Activated naive CD8-positive, alpha-beta T cell (primary cell): Measurements from ENCODE around the gene HOXD12.

Experiments used
- H3K27ac Mint-ChIP-seq: one replicate; pipeline ENCODE4 v1.8.0; 2021; ENCODE audit warnings: mixed read lengths
- H3K27me3 Mint-ChIP-seq: one replicate; pipeline ENCODE4 v1.8.0; 2021; ENCODE audit warnings: mixed read lengths
- H3K36me3 Mint-ChIP-seq: one replicate; pipeline ENCODE4 v1.8.0; 2021; ENCODE audit warnings: mixed read lengths
- H3K4me1 Mint-ChIP-seq: one replicate; pipeline ENCODE4 v1.8.0; 2021; ENCODE audit warnings: low read depth, mixed read lengths
- H3K4me3 Mint-ChIP-seq: one replicate; pipeline ENCODE4 v1.8.0; 2021; ENCODE audit warnings: mild to moderate bottlenecking, mixed read lengths
- H3K9me3 Mint-ChIP-seq: one replicate; pipeline ENCODE4 v1.8.0; 2021; ENCODE audit warnings: low read depth, mixed read lengths

The HOXD12 gene

DNA sequence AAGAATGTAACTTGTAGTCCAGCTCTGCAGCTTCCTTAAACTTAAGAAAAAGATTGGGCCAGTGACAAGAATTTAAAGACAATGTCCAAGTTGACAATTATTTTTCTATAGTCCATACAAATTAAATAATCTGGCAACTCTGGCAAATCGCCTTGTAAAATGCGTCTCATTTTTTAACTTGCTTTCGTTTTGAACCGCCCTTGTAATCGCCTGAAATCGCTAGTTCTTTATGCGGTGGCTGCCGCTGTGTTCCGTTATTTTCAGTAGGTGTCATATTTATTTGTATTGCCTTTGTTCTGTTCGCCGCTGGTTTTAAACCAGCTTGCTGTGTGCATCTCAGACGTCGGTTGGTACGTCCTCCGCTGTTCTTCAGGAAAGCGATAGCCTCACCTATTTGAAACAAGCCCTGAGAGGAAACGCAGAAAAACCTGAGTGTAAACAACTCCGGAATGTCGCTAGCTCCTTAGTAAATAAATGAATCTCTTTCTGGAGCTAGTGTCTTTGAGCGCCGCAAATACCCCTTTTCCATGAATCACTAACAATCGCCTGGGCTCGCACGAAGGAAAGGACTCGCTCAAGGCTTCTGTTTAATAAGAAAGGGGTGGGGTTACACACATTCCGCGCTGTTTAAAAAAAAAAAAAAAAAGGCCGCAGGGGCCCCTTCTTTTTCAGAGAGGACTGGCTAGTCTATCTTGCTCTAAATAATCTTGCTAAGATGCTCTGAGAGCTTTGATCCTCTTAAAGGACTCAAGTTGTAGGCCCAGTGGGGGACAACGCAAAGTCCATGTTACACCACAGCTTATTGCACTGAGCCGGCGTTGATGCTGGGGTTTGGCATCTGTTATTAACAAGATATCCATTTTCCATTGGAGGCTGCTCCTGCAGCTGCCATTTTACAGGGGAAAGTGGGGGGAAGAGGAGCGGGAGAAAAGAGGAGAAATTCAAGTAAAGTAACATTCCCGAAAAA lies 32.9 kb downstream of the HOXD12 start:
- Mint-ChIP-seq H3K4me1 (peaks cover 41% of the 10 kb centered on the region), H3K27ac (no peak overlapping the region), H3K4me3 (peak overlapping the region; percentile 82), H3K36me3 (peaks cover 2% of the 10 kb centered on the region), H3K27me3 (peaks cover 61% of the 10 kb centered on the region), H3K9me3 (no peaks in the 10 kb centered on the region)

DNA sequence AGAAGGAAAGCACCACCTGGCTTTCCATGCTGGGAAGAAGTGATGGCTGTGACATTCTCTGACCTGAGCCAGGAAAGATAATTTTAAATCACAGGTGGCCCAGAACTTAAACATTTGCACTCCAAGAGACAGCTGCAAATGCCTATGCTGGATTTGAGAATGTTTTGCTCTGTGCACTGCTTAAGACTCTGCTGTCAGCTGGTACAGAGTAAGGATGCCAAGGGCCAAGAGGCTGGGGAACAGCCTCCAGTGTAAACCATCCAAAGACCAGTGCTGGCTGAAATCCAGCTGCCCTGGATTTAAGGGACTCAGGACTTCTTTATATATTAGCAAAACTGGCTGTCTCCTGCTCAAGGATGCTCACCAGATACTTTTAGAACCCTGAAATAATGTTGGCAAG lies 33.8 kb downstream of the HOXD12 start:
- Mint-ChIP-seq H3K9me3 (no peaks in the 10 kb centered on the region), H3K27ac (no peak overlapping the region), H3K27me3 (peaks cover 65% of the 10 kb centered on the region), H3K4me1 (peaks cover 39% of the 10 kb centered on the region), H3K36me3 (peaks cover 3% of the 10 kb centered on the region), H3K4me3 (no peak overlapping the region)

DNA sequence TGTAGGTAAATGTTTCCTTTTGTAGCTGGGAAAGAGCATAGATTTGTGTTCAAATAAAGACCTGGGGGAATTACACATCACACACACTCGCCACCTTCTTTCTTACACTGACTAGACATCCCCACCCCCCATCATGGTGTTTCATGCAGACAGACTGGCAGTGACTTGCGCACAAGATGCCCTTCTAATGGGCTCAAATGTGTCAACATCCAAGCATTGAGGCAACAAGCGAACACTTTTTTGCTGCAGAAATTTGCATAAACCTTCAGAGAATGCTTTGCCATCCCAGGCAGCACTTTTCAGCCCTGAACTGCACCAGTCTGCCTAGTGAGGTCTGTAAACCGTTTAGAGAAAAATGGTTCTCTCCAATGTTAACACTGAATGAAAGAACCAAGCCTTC lies 34.4 kb downstream of the HOXD12 start:
- Mint-ChIP-seq H3K27ac (no peak overlapping the region), H3K9me3 (no peaks in the 10 kb centered on the region), H3K4me3 (no peak overlapping the region), H3K27me3 (peaks cover 67% of the 10 kb centered on the region), H3K36me3 (peaks cover 5% of the 10 kb centered on the region), H3K4me1 (peaks cover 39% of the 10 kb centered on the region)

DNA sequence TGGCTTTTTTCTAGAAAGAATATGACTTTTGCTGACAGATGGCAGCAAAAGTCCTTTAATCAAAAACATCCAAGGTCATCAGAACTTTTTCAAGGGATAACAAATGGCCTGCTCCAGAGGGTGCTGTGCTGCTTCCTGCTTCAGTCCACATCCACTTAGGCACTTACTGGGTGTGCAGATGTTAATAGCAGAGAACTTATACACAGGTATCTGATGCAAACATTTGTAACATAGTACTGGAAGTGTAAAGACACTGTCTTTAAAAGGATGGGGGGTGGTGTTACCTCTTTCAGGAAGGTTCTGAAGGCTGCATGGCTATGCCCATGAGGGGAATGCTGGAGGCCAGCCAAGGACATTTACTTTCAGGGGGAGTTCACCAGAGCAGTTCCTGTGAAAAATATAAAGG lies 35.4 kb downstream of the HOXD12 start:
- no peak overlapping the region for H3K4me3 Mint-ChIP-seq
- H3K36me3 Mint-ChIP-seq, result peaks cover 5% of the 10 kb centered on the region
- peaks cover 74% of the 10 kb centered on the region for H3K27me3 Mint-ChIP-seq
- H3K27ac Mint-ChIP-seq, result no peak overlapping the region
- no peaks in the 10 kb centered on the region for H3K9me3 Mint-ChIP-seq
- H3K4me1 Mint-ChIP-seq, result peaks cover 43% of the 10 kb centered on the region

DNA sequence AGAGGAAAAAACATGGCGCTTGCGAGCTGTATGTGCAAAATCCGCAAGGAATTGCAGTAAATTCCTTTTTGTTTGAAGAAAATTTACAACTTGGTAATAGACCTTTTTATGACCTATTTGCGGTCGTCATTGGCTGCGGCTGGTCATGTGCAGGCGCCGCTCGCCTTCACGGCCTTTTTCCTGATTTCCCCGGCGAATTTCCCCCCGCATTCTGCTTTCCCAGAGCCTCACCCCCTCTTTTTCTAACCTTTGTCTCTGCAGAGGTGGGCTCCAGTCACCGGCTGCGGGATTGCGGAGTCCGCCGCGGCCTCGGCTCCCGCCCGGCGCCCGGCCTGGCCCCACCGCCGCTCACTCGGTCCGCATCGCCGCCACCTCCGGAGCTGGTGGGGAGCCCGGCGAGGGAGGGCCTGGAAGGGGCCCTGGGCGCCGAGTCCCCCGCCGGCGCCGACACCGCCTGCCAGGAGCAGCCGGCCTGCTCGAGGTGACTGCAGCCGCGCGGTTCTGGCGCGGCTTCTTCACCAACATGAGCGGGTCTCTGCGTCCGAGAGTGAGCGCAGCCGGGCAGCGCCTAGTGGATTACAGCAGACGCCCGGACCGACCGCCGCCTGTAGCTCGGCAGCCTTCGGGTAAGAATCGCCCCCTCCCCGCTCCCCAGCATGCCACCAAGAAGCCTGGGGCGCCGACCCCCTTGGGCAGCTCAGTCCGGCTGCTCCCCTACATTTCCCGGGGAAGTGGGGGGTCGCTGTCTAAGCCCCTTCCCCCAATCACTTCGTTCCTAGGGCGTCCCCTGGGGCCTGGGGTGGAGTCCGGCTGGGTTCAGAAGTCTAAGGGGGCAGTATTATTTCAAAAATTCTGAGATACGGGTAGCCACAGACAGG lies 37.0 kb downstream of the HOXD12 start:
- Mint-ChIP-seq H3K9me3 (no peaks in the 10 kb centered on the region), H3K36me3 (peaks cover 5% of the 10 kb centered on the region), H3K4me1 (peaks cover 40% of the 10 kb centered on the region), H3K4me3 (peak overlapping the region; percentile 64), H3K27ac (no peak overlapping the region), H3K27me3 (peaks cover 73% of the 10 kb centered on the region)

DNA sequence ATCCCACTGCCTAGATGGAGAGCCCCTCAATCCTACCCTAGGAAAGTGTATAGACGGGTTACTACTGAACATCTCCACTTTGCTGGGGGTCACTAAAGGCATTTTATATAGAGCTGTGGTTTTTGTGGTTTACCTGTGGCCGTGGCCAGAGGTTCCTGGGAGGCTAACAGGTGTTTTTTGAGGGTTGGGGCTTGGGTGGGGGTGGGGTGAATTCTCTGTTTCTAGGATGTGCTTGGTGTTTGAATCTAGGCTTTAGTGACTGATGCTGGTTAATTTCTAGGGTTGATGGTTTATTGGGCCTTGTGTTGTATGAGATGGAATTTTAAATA lies 37.6 kb downstream of the HOXD12 start:
- peaks cover 5% of the 10 kb centered on the region for H3K36me3 Mint-ChIP-seq
- no peak overlapping the region for H3K4me3 Mint-ChIP-seq
- H3K4me1 Mint-ChIP-seq, result peaks cover 37% of the 10 kb centered on the region
- no peak overlapping the region for H3K27ac Mint-ChIP-seq
- H3K27me3 Mint-ChIP-seq, result peaks cover 71% of the 10 kb centered on the region
- H3K9me3 Mint-ChIP-seq, result no peaks in the 10 kb centered on the region

DNA sequence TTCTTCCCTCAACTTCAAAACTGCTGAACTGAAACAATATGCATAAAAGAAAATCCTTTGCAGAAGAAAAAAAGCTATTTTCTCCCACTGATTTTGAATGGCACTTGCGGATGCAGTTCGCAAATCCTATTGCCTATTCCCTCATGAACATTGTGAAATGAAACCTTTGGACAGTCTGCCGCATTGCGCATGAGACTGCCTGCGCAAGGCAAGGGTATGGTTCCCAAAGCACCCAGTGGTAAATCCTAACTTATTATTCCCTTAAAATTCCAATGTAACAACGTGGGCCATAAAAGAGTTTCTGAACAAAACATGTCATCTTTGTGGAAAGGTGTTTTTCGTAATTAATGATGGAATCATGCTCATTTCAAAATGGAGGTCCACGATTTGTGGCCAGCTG lies 38.3 kb downstream of the HOXD12 start:
- Mint-ChIP-seq H3K27ac (no peak overlapping the region), H3K4me1 (peaks cover 32% of the 10 kb centered on the region), H3K9me3 (no peaks in the 10 kb centered on the region), H3K4me3 (no peak overlapping the region), H3K27me3 (peaks cover 65% of the 10 kb centered on the region), H3K36me3 (peaks cover 5% of the 10 kb centered on the region)

DNA sequence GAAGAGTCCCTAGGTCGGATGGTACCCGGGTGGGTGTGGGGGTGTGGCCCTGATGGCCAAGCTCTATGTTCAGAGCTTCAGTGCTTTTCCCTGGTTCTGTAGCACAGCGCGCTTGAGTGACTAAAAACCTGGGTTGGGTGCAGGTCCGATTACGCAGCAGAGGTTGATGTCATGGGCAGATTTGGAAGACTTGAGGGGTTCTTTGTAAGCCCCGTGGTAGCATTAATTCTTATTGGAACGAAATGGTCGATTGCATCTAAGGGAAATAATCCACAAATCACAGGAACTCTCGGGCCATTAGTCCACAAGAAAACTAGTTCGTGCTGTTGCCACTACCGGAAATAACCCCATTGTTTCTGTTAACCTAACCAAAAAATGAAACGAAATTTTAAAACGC lies 38.9 kb downstream of the HOXD12 start:
- peaks cover 5% of the 10 kb centered on the region for H3K36me3 Mint-ChIP-seq
- peak overlapping the region; percentile 63 for H3K4me3 Mint-ChIP-seq
- peaks cover 31% of the 10 kb centered on the region for H3K4me1 Mint-ChIP-seq
- H3K27ac Mint-ChIP-seq, result no peak overlapping the region
- H3K27me3 Mint-ChIP-seq, result peaks cover 63% of the 10 kb centered on the region
- H3K9me3 Mint-ChIP-seq, result no peaks in the 10 kb centered on the region

DNA sequence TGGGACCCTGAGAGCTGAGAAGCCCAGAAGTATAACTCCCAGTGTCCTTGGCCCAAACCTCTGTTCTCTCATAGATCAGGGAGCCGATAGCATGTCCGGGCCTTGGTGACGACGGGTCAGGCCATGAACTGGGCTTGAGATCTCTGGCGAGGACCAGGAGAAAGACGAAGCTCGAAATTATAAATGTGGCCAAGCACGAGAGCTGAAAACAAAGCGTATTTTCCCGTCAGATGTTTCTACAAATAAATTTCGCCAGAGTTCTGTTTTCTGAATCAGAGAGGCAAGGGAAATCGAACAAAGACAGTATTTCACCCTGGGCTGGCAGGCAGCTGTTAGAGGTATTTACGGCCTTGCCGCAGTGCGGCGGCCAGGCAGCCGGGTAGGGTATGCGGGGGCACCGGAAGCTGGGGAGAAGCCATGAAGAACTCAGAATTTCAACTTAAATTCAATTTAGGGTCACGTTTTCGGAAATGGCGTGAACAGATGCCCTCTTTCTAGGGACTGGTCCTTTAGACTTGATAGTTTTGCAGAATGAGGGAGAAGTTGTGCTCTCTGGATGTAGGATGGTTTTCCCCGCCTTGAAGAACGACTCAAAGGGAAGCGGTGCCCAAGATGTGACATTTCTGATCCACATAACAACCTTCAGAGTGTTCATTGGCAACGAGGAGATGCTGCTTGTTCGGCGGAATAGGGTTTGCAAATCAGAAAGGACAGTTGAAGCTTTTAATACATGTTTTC lies 39.5 kb downstream of the HOXD12 start:
- Mint-ChIP-seq H3K4me1 (peaks cover 31% of the 10 kb centered on the region), H3K27me3 (peaks cover 62% of the 10 kb centered on the region), H3K27ac (no peak overlapping the region), H3K4me3 (peak overlapping the region; percentile 63), H3K36me3 (peaks cover 5% of the 10 kb centered on the region), H3K9me3 (no peaks in the 10 kb centered on the region)

DNA sequence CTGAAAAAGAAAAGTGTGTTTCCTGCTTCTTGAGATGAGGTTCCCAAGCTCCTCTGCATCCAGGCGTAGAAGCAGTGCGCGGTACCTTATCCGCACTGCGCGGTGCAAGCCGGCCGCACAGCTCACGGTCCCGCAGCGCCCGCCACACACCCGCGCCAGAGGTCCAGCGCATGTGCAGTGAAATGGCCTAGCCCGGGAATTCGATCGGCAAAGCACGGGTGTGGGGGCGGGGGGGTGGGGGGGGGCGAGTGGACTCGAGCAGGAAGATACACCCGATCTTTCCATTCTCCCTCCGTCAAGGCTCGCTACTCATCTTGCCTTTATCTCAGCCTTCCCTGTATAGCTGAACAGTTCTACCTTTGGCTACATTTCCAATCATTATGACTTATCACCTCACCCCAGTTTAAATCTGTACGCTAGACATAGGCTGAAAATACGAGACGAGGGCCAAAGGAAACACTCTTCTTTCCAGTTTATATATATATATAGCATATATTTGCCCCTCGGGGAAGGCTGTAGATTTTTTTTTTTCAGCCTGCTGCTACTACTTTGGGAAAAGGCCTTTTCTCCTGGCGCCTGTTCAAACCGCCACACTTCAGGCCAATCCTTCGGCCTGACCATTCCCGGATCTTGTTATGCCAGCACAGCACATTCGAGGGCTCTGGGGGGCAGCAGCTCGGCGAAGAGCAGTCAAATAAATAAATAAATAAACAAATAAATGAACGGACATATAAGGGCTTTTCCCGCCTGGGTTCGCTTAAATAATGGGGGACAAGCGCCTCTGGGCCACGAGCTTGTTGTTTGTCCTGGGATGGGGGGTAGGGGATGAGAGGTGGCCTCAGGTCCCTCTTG lies 40.3 kb downstream of the HOXD12 start:
- Mint-ChIP-seq H3K4me3 (peak overlapping the region; percentile 35), H3K27ac (no peak overlapping the region), H3K27me3 (peaks cover 55% of the 10 kb centered on the region), H3K9me3 (no peaks in the 10 kb centered on the region), H3K4me1 (peaks cover 31% of the 10 kb centered on the region), H3K36me3 (peaks cover 5% of the 10 kb centered on the region)

DNA sequence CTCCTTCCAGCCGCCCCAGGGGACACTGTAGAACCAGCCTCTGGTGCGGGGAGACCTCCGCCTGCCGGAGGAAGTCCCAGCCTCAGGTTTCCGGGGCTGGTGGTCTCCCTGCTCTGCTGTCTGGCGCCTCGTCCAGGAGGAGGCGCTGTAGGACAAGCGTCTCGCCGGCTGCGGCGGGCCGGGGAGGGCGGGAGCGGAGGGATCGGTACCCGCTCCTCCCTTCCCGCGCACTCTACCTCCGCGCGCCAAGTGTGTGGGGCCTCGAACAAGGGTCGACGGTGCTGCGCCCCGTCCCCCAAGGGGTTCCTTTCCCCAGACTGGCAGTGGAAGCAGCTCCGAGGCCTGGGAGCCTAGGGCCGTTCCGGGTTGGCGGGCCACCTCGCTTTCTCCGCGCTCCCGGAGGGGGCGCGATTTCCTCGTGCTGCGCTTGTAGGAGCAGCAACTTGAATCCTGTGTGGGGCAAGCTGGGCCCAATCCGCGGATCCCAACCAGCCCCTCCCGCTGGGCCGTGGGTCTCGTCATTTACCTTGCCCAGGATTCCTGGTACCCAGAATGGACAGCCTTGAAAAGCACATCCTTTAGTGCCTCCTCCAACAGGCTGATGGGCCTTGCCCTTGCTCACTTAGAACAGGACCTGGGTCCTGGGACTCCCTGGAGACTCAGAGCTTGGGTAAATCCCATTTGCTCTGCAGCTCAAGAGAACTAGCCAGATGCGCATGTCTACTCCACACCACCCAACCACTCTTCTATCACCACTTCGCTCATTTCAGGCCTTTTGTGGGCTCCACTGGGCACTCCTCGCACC lies 41.1 kb downstream of the HOXD12 start:
- H3K27ac Mint-ChIP-seq, result no peak overlapping the region
- no peaks in the 10 kb centered on the region for H3K9me3 Mint-ChIP-seq
- peak overlapping the region; percentile 35 for H3K4me3 Mint-ChIP-seq
- peaks cover 52% of the 10 kb centered on the region for H3K27me3 Mint-ChIP-seq
- peaks cover 27% of the 10 kb centered on the region for H3K4me1 Mint-ChIP-seq
- H3K36me3 Mint-ChIP-seq, result peaks cover 4% of the 10 kb centered on the region

DNA sequence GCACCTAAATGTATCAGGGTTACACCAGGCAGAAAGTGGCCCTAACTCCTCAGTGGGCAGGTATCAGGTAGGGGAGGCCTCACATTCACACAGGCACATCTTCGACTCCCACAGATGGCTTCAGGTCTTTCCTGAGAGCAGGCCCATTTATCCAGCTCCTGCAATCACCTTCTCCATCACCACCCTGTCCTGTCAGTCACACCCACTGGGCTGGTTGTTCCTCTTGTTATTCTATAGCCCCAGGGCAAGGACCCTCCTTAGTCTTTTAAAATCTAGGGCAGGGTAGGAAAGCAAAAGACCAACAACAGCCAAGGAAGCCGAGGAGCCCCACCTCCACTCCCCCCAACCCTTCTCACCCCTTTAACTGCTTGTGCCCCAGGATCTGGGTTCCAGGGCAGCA lies 42.7 kb downstream of the HOXD12 start:
- Mint-ChIP-seq H3K36me3 (peaks cover 3% of the 10 kb centered on the region), H3K27ac (no peak overlapping the region), H3K9me3 (no peaks in the 10 kb centered on the region), H3K4me3 (no peak overlapping the region), H3K27me3 (peaks cover 61% of the 10 kb centered on the region), H3K4me1 (peaks cover 20% of the 10 kb centered on the region)

DNA sequence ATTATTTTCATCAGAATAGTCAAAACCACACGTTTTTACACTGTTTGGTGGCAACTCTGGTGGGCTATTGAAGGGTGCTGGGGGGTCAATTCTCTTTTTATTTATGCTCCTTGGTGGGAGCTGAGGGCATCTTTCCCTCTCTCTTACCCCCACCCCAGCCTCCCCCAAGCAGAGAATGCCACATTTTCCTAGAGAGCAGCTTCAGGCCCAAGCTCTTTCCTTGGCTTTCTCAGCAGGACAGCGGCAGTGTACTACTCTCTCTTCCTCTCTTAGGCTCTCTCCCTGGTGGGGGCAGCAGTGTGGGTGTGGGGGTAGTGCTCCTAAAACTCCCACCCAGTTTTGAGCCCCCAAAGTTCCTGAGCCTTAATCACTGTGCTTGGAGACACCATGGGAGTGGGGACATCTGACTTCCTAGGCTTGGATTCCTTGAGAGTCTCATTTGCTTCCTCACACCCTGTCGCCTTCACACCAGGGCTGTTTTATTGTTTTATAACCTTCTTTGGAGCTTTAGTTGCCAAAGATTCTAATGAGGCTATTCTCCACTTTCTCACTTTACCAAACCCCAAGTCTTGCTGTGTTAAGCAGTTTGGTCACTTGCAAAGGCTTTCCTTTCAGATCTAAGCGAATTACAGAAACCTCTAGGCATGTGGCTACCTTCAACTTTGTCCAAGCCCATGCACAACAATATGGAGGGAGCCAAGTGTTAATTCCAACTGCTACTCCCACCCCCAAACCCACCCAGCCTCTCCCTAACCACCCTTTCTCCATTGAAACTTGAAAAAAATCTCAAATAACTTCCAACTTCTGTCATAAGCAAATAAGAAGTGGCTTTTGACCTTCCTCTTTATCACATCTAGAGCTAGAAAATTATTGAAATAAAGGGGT lies 45.7 kb downstream of the HOXD12 start:
- Mint-ChIP-seq H3K27ac (no peak overlapping the region), H3K36me3 (no peaks in the 10 kb centered on the region)

More for the DNA sequence above, 45.7 kb downstream of the HOXD12 start:
- Mint-ChIP-seq H3K4me1 (peaks cover 14% of the 10 kb centered on the region), H3K4me3 (no peak overlapping the region), H3K27me3 (peaks cover 58% of the 10 kb centered on the region), H3K9me3 (no peaks in the 10 kb centered on the region)
